GM12864 (cell line): ENCODE results near the gene LTF.
A peak's percentile ranks its signal among the peaks of the same experiment; 100 is the strongest.

Experiments used
- DNase-seq: peaks from one replicate; pipeline ENCODE4 v3.0.0-alpha.2; 2011; ENCODE audit warnings: low read depth
- H3K4me3 ChIP-seq: 2 replicates; pipeline ENCODE4 v1.5.1; 2011; ENCODE audit warnings: mild to moderate bottlenecking, low read depth, low read length, control low read depth
- TF ChIP-seq, protein P1 (sequence below): IDR thresholded peaks from 2 replicates; pipeline ENCODE4 v1.5.1; 2011; ENCODE audit warnings: low read depth, mild to moderate bottlenecking, moderate library complexity, low read length, control low read depth, inconsistent platforms; ENCODE audit errors: missing control alignments

LTF gene

GRCh38 chr3:46489875-46490274, 25.2 kb upstream of the LTF start:
- no peak overlapping the region for H3K4me3 ChIP-seq
- TF ChIP-seq, protein P1, sequence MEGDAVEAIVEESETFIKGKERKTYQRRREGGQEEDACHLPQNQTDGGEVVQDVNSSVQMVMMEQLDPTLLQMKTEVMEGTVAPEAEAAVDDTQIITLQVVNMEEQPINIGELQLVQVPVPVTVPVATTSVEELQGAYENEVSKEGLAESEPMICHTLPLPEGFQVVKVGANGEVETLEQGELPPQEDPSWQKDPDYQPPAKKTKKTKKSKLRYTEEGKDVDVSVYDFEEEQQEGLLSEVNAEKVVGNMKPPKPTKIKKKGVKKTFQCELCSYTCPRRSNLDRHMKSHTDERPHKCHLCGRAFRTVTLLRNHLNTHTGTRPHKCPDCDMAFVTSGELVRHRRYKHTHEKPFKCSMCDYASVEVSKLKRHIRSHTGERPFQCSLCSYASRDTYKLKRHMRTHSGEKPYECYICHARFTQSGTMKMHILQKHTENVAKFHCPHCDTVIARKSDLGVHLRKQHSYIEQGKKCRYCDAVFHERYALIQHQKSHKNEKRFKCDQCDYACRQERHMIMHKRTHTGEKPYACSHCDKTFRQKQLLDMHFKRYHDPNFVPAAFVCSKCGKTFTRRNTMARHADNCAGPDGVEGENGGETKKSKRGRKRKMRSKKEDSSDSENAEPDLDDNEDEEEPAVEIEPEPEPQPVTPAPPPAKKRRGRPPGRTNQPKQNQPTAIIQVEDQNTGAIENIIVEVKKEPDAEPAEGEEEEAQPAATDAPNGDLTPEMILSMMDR: no peak
- DNase-seq: no peak

GRCh38 chr3:46489381-46489780, 24.7 kb upstream of the LTF start:
- H3K4me3 ChIP-seq: no peak overlapping the region
- DNase-seq: no peak
- TF ChIP-seq, protein P1: no peak

DNA sequence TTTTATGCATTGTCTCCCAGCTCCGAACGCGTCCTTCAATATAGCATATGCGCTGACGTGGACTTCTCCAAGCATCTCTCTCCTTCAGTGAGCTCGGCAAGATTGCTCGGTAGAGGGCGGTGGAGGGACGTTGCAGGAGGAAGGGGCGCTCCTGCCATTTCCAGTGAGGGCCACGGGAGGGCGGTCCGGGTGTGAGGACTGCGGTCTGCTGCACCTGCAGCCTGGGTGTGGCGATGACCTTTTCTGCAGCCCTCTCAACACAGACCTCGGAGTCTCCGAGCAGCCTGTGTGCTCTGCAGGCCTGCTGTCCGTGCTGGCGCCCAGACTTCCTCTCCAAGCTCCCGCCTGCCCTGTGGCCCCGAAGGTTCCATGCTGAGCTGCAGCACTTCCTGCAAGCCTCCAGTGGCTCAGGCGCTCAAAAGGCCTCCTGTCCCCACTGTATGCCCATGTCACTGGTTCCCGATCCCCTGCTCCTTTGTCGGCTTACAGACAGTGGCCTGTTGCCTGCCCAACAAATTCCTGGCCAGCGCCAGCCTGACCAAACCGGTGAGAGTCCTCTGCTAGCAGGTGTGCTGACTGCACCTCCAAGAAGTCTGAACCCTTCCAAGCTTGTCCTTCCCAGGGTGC, 24.1 kb upstream of the LTF start:
- TF ChIP-seq, protein P1: peak; percentile 100
- peak; percentile 85 for DNase-seq
- no peak overlapping the region for H3K4me3 ChIP-seq

DNA sequence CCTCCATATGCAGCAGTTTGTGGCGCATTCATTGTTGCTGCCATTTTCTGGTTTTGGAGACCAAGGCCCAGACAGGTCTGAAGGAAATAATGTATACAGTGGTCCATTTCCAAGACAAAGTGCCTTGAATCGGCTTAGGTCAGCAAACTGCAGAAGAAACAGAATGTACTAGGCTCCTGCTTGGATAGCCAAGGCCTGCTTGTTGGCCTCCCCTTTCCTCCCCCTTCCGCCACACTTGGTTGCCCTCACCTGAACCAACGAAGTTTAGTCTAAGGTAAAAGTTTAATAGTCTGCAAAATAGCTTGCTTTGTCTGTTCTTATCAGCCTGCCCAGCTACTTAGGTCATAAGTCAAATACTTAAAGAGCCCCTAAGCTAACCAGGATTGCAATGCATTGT, 21.1 kb upstream of the LTF start:
- DNase-seq: no peak
- TF ChIP-seq, protein P1: no peak
- H3K4me3 ChIP-seq: no peak overlapping the region

- no peak overlapping the region for H3K4me3 ChIP-seq
- no peak for DNase-seq
- TF ChIP-seq, protein P1: no peak
Measured at GRCh38 chr3:46484911-46485778, 20.4 kb upstream of the LTF start.

GRCh38 chr3:46484388-46484787, 19.7 kb upstream of the LTF start:
- DNase-seq: no peak
- no peak overlapping the region for H3K4me3 ChIP-seq
- TF ChIP-seq, protein P1: no peak

- TF ChIP-seq, protein P1: no peak
- no peak overlapping the region for H3K4me3 ChIP-seq
- no peak for DNase-seq
Measured at GRCh38 chr3:46483825-46484224, 19.1 kb upstream of the LTF start.
